ENCODE measurements around the gene NYAP2.

GRCh38 chr2:225697936-225698335, 298.4 kb downstream of the NYAP2 start:
- TF ChIP-seq, protein P1, sequence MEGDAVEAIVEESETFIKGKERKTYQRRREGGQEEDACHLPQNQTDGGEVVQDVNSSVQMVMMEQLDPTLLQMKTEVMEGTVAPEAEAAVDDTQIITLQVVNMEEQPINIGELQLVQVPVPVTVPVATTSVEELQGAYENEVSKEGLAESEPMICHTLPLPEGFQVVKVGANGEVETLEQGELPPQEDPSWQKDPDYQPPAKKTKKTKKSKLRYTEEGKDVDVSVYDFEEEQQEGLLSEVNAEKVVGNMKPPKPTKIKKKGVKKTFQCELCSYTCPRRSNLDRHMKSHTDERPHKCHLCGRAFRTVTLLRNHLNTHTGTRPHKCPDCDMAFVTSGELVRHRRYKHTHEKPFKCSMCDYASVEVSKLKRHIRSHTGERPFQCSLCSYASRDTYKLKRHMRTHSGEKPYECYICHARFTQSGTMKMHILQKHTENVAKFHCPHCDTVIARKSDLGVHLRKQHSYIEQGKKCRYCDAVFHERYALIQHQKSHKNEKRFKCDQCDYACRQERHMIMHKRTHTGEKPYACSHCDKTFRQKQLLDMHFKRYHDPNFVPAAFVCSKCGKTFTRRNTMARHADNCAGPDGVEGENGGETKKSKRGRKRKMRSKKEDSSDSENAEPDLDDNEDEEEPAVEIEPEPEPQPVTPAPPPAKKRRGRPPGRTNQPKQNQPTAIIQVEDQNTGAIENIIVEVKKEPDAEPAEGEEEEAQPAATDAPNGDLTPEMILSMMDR (conservative IDR thresholded peaks at IDR 0.05 in 1 of 2, IDR thresholded peaks at IDR 0.05 in 1 of 2; ENCODE audit: extremely low read depth in 1 of 2, insufficient read depth in 1 of 2, low read depth in 1 of 2, low read length in 2 of 2) = no peak
- no peak for TF ChIP-seq EZH2 (IDR thresholded peaks at IDR 0.05; ENCODE audit: borderline replicate concordance, low read length)
